GM12878 (cell line): Measurements from ENCODE around the gene PRKN. TPM values are rescaled to one million over a fixed set of nuclear protein-coding genes. Genes with fewer than 3 reads are reported as not detected.

Source experiments
- ATAC-seq: fragments of 200-7000 bp; cut with Tn5 transposase; 3 replicates; pipeline ENCODE4 v1.9.1; 2020; ENCODE audit warnings: mild to moderate bottlenecking, moderate library complexity
- BruUV-seq: library from RNA; stranded (reverse); fragments of 400-500 nt; replicated peaks from 2 replicates; lab custom pipeline; 2021; lab: Mats Ljungman, UMichigan
- CTCF ChIA-PET: fragments of 300-600 bp; sonication (Branson Sonifier 250); formaldehyde crosslinking; extraction: SDS; loops from one replicate; lab custom pipeline; 2021; ENCODE audit warnings: inconsistent platforms; lab: Yijun Ruan, JAX
- POLR2A ChIA-PET: fragments of 350-600 bp; formaldehyde crosslinking; extraction: SDS; loops from one replicate; lab custom pipeline; 2021; ENCODE audit warnings: inconsistent platforms; lab: Charles Lee
- RAD21 ChIA-PET: fragments of 300-600 bp; sonication (Branson Sonifier 250); formaldehyde crosslinking; loops from one replicate; lab custom pipeline; 2023; ENCODE audit warnings: antibody characterized with exemption; ENCODE audit not compliant: unreplicated experiment; lab: Charles Lee
- SMC1A ChIA-PET: fragments of 300-600 bp; sonication (Branson Sonifier 250); formaldehyde crosslinking; loops from one replicate; lab custom pipeline; 2023; ENCODE audit not compliant: unreplicated experiment, uncharacterized antibody; lab: Charles Lee
- DNase-seq: peaks from one replicate; pipeline ENCODE4 v3.0.0-alpha.2; 2011; ENCODE audit warnings: low read depth, low spot score
- FAIRE-seq: peaks from 3 replicates; lab custom pipeline; 2011; peaks lifted over from hg19 to GRCh38; lab: Jason Lieb, UNC
- H2AFZ ChIP-seq: 2 replicates; pipeline ENCODE4 v1.6.0; 2011; ENCODE audit warnings: low read depth, low read length, control low read depth; ENCODE audit not compliant: control insufficient read depth
- H3K27ac ChIP-seq: 2 replicates; pipeline ENCODE4 v1.5.1; 2011; ENCODE audit warnings: control low read depth; ENCODE audit not compliant: control insufficient read depth, insufficient read depth
- H3K27me3 ChIP-seq, 2 experiments: replicated peaks in 1 of 2; 2 replicates each; pipeline versions ENCODE4 v1.6.0 to v1.6.1; 2011; ENCODE audit warnings: low read length in 1 of 2; ENCODE audit not compliant: control insufficient read depth in 2 of 2, insufficient read depth in 2 of 2
- H3K36me3 ChIP-seq, 2 experiments: 2 replicates each; pipeline ENCODE4 v1.5.1; 2011; ENCODE audit warnings: low read length in 1 of 2; ENCODE audit not compliant: control insufficient read depth in 2 of 2, insufficient read depth in 2 of 2
- H3K4me1 ChIP-seq: 2 replicates; pipeline ENCODE4 v1.6.1; 2011; ENCODE audit warnings: mild to moderate bottlenecking, low read length, moderate library complexity, mixed read lengths; ENCODE audit not compliant: control insufficient read depth, insufficient read depth
- H3K4me2 ChIP-seq: 2 replicates; pipeline ENCODE4 v1.6.0; 2011; ENCODE audit warnings: control low read depth; ENCODE audit not compliant: control insufficient read depth, insufficient read depth
- H3K4me3 ChIP-seq: fragments of 200-600 bp; sonication (generic); 2 replicates; pipeline ENCODE4 v1.5.1; 2016
- H3K79me2 ChIP-seq: 2 replicates; pipeline ENCODE4 v1.6.0; 2011; ENCODE audit warnings: low read length; ENCODE audit not compliant: control insufficient read depth, insufficient read depth
- H3K9ac ChIP-seq: 2 replicates; pipeline ENCODE4 v1.8.0; 2011; ENCODE audit warnings: low read length, control low read depth, mixed read lengths; ENCODE audit not compliant: control insufficient read depth, insufficient read depth
- H3K9me3 ChIP-seq: replicated peaks from 3 replicates; pipeline ENCODE4 v1.5.1; 2011; ENCODE audit warnings: mild to moderate bottlenecking, low read length; ENCODE audit not compliant: control insufficient read depth, insufficient read depth
- H4K20me1 ChIP-seq: 2 replicates; pipeline ENCODE4 v1.6.0; 2011; ENCODE audit not compliant: control insufficient read depth, insufficient read depth
- CHD4 ChIP-seq: fragments of 200-600 bp; sonication (generic); IDR thresholded peaks from 2 replicates; pipeline ENCODE4 v1.6.1; 2016; ENCODE audit warnings: mild to moderate bottlenecking
- EED ChIP-seq: sonication (generic); IDR thresholded peaks from 2 replicates; pipeline ENCODE4 v1.6.1; 2016; ENCODE audit warnings: antibody characterized with exemption, low read depth
- ELK1 ChIP-seq: IDR thresholded peaks from 2 replicates; pipeline ENCODE4 v1.6.1; 2012; ENCODE audit warnings: low read depth, low read length, improper control_type of control experiment
- EZH2 ChIP-seq: IDR thresholded peaks from 2 replicates; pipeline ENCODE4 v1.6.1; 2012; ENCODE audit warnings: low read depth, mild to moderate bottlenecking, control low read depth, inconsistent platforms, low read length, borderline replicate concordance; ENCODE audit not compliant: control insufficient read depth
- FOXK2 ChIP-seq: fragments of 450-650 bp; IDR thresholded peaks from 2 replicates; pipeline ENCODE4 v1.6.1; 2017; ENCODE audit warnings: mild to moderate bottlenecking, moderate library complexity
- FOXM1 ChIP-seq: IDR thresholded peaks from 2 replicates; pipeline ENCODE4 v1.6.1; 2012; ENCODE audit warnings: low read depth, mild to moderate bottlenecking, inconsistent platforms, low read length, moderate library complexity
- IKZF1 ChIP-seq: fragments of 450-650 bp; conservative IDR thresholded peaks from 2 replicates; pipeline ENCODE4 v1.6.1; 2017; ENCODE audit warnings: antibody characterized with exemption, mild to moderate bottlenecking
- MTA2 ChIP-seq: fragments of 450-650 bp; IDR thresholded peaks from 2 replicates; pipeline ENCODE4 v1.6.1; 2016; ENCODE audit warnings: low read depth, mild to moderate bottlenecking, moderate library complexity
- NRF1 ChIP-seq: conservative IDR thresholded peaks from 2 replicates; pipeline ENCODE4 v1.6.1; 2011; ENCODE audit warnings: mild to moderate bottlenecking, low read depth, low read length, improper control_type of control experiment
- POLR2AphosphoS5 ChIP-seq: IDR thresholded peaks from 2 replicates; pipeline ENCODE4 v1.6.1; 2011; ENCODE audit warnings: mild to moderate bottlenecking, low read length, inconsistent platforms
- REST ChIP-seq: IDR thresholded peaks from 2 replicates; pipeline ENCODE4 v1.6.1; 2012; ENCODE audit warnings: mild to moderate bottlenecking, low read depth, low read length
- SMAD5 ChIP-seq: IDR thresholded peaks from 2 replicates; pipeline ENCODE4 v1.6.1; 2016; ENCODE audit warnings: antibody characterized with exemption, low read depth
- SMC3 ChIP-seq: IDR thresholded peaks from 2 replicates; pipeline ENCODE4 v1.6.1; 2011; ENCODE audit warnings: low read length, improper control_type of control experiment, borderline replicate concordance
- USF1 ChIP-seq: IDR thresholded peaks from 2 replicates; pipeline ENCODE4 v1.6.1; 2011; ENCODE audit warnings: borderline replicate concordance, low read depth, mild to moderate bottlenecking, moderate library complexity, mixed read lengths, low read length; ENCODE audit not compliant: insufficient read depth; ENCODE audit errors: extremely low read length
- ZNF274 ChIP-seq: IDR thresholded peaks from one replicate; pipeline ENCODE4 v1.8.0; 2011; ENCODE audit not compliant: insufficient read length, insufficient read depth
- ZNF687 ChIP-seq: fragments of 450-650 bp; IDR thresholded peaks from 2 replicates; pipeline ENCODE4 v1.6.1; 2017; ENCODE audit warnings: mild to moderate bottlenecking, moderate library complexity
- WGBS: methylation state at CpG from one replicate; pipeline ENCODE4 v1.1.6; 2016; ENCODE audit warnings: low lambda C conversion rate; ENCODE audit not compliant: insufficient replicate concordance, insufficient coverage; ENCODE audit errors: missing lambda C conversion rate; 5-methylcytosine and 5-hydroxymethylcytosine counted together
- in situ Hi-C: fragments of 300-500 bp; cut with MboI; formaldehyde crosslinking; loops from 9 replicates; pipeline ENCODE4 v1.14.3; 2018; ENCODE audit warnings: mixed read lengths
- intact Hi-C: fragments of 100-400 bp; cut with micrococcal nuclease; formaldehyde crosslinking; loops from one replicate; pipeline ENCODE4 v1.14.2; 2022; ENCODE audit not compliant: unreplicated experiment
- polyA plus RNA-seq, 11 experiments: library from polyadenylated mRNA; depleted of rRNA in 4 of 11; unstranded in 6 of 11; stranded (reverse) in 5 of 11; fragments of >200 nt; fragmentation: Nextera tagmentation in 4 of 11; fragmentation: Illumina TruSeq in 1 of 11; extraction: Ambion mirVana in 4 of 11; extraction: Trizol in 1 of 11; gene quantifications; 1 replicate in 1 of 11; 2 replicates in 10 of 11; pipeline versions ENCODE4 v1.2.1 to v1.2.3, GENCODE V29; 2011 to 2016; ENCODE audit warnings: inconsistent platforms in 2 of 11, missing spikeins in 2 of 11, low read depth in 1 of 11
- total RNA-seq, 4 experiments: library from RNA; depleted of rRNA in 3 of 4; stranded (reverse); fragments of >200 nt in 3 of 4; fragmentation: Illumina TruSeq in 1 of 4; extraction: Trizol in 1 of 4; gene quantifications; 2 replicates each; pipeline versions ENCODE4 v1.2.1 to v1.2.3, GENCODE V29; 2013 to 2021

The PRKN gene
- total and polyA plus RNA-seq, 10 of the 15 experiments (the other 5 are each of a cell fraction or from before 2014, with no cell fraction given) = 0.06 to 0.09 TPM; not detected in 8

- no peak for DNase-seq
- POLR2A ChIA-PET = no interaction called here
- Histone ChIP-seq H3K27ac (no peak overlapping the region), H4K20me1 (no peaks in the 10 kb centered on the region), H3K79me2 (no peaks in the 10 kb centered on the region), H3K27me3 (no peaks in the 10 kb centered on the region), H3K4me1 (no peaks in the 10 kb centered on the region), H3K4me3 (no peak overlapping the region), H3K36me3 (no peaks in the 10 kb centered on the region), H3K9ac (no peak overlapping the region), H3K9me3 (no peaks in the 10 kb centered on the region), H3K4me2 (no peak overlapping the region), H2AFZ (no peak overlapping the region)
- no peak for ATAC-seq
- 0% methylated on average over 2 of the region's 2 CpGs for WGBS
- SMC1A ChIA-PET = no interaction called here
- RAD21 ChIA-PET = no interaction called here
- intact Hi-C loops (no loop called here), in situ Hi-C loops (no loop called here)
- FAIRE-seq = no peak
- no TSS peak for BruUV-seq
- CTCF ChIA-PET = no interaction called here
- TF ChIP-seq ZNF274 (no peak), NRF1 (no peak), POLR2AphosphoS5 (no peak), MTA2 (no peak), IKZF1 (no peak), SMC3 (no peak), EZH2 (no peak), ZNF687 (no peak), USF1 (no peak), EED (no peak), CHD4 (no peak), ELK1 (no peak), REST (no peak), FOXK2 (no peak), SMAD5 (no peak), FOXM1 (no peak)
Measured at GRCh38 chr6:161949531-161949930, 778.0 kb downstream of the PRKN start.
